Omental fat pad (tissue), 4 donors: ENCODE measurements around the gene NSMF. TPM values are rescaled to one million over a fixed set of nuclear protein-coding genes. Genes with fewer than 3 reads are reported as not detected.

ENCODE experiments used
- ATAC-seq: fragments of 150-250 bp; one replicate; pipeline ENCODE4 v1.9.1; 2016; ENCODE audit warnings: mild to moderate bottlenecking, moderate library complexity; ENCODE audit not compliant: low FRiP score
- DNase-seq: peaks from one replicate; pipeline ENCODE4 v3.0.0-alpha.2; 2019; ENCODE audit warnings: low spot score
- CTCF ChIP-seq, 3 donors: fragments of 450-650 bp; IDR thresholded peaks; one replicate each; pipeline ENCODE4 v1.5.1; 2016 to 2017; ENCODE audit warnings: antibody characterized with exemption in 3 of 3, mild to moderate bottlenecking in 3 of 3, moderate library complexity in 2 of 3
- total RNA-seq, 4 donors: library from RNA; depleted of rRNA; stranded (reverse); fragments of >200 nt; gene quantifications; one replicate each; pipeline ENCODE4 v1.1.0, GENCODE V29; 2016

Gene NSMF
- total RNA-seq, 4 donors from 2014 or later, result 29.6 to 59.9 (median 31.5) TPM

GRCh38 chr9:137486141-137486490 lies 27.0 kb upstream of the NSMF start:
- ATAC-seq, result no peak
- no peak for TF ChIP-seq CTCF (IDR thresholded peaks at IDR 0.05)
- DNase-seq, result no peak

- ATAC-seq (no peak), DNase-seq (no peak)
- TF ChIP-seq CTCF (IDR thresholded peaks at IDR 0.05), result no peak
These were observed 26.4 kb upstream of the NSMF start for GRCh38 chr9:137485343-137486140.

GRCh38 chr9:137484551-137485315 lies 25.6 kb upstream of the NSMF start:
- TF ChIP-seq CTCF (IDR thresholded peaks at IDR 0.05), result no peak
- no peak for ATAC-seq
- DNase-seq, result no peak

DNA sequence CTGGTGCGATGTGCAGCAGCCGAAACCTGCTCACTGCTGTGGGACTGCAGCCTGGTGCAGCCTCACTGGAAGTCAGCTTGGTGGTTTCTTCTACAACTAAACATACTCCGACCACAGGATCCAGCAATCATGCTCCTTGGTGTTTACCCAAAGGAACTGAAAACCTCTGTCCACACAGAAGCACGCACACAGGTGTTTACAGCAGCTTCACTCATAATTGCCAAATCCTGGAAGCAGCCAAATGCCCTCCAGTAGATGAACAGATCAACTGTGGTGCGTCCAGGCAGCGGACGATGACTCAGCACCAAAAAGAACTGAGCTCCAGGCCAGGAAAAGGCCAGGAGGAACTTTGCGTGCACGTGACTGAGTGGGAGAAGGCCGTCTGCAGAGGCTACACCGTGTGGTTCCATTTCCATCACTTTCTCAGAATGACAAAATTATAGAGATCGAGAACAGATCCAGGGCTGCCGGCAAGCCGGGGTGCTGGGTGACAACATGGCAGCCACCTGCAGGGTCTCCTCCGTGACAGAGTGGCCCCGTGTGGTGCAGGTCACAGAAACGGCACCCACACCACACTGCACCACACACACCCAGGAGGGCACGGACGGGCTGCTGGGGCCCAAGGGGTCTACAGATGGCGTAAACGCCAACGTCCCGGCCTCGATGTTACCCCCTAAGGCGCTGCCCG lies 23.1 kb upstream of the NSMF start:
- no peak for DNase-seq
- no peak for TF ChIP-seq CTCF (IDR thresholded peaks at IDR 0.05)
- ATAC-seq, result peak; percentile 80

DNA sequence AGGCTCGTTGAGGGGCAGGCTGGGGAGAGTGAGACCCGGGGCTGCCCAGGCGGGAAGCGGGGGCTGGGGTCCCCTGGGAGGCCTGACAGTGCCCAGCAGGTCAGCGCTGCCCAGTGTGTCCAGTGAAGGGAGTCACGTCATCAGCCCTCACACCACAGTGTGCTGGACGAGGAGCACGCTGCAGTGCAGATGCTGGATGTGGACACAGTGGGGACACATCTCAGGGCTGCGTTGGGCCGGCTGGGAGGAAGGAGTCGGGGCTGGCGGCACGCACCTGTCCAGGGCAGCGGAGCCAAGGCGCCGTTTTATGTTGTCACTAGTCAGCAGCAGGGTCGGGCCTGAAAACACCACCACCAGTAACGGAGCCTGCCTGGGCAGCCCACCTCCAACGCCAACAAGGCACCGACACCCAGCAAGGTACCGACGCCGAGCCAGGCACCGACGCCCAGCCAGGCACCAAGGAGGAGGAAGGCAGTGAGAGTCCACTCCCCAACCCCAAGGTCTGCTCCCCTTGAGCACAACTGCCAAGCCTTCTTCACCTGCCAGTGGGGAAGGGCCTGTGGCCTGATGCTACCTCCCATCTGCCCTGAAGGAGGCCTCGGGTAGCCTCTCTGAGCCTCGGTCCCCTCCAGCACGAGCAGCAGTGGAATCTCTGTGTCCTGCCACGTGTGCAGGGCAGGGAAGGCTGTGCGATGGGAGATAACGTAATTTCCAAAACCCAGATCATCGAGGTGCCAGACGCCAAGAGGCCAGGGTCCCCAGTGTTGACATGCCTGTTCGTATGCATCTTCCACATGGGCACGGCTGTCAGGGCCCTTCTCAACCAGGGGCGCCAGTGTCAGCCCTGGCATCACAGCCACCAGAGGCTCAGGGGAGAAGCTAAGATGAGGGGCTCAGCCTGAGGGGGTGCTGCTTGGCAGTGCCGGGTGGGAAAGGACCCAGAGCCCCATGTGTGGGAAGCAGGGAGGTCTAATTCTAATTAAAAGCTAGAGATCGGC lies 21.9 kb upstream of the NSMF start:
- no peak for ATAC-seq
- no peak for TF ChIP-seq CTCF (IDR thresholded peaks at IDR 0.05)
- DNase-seq, result no peak
